ENCODE results near the gene CD151.

DNA sequence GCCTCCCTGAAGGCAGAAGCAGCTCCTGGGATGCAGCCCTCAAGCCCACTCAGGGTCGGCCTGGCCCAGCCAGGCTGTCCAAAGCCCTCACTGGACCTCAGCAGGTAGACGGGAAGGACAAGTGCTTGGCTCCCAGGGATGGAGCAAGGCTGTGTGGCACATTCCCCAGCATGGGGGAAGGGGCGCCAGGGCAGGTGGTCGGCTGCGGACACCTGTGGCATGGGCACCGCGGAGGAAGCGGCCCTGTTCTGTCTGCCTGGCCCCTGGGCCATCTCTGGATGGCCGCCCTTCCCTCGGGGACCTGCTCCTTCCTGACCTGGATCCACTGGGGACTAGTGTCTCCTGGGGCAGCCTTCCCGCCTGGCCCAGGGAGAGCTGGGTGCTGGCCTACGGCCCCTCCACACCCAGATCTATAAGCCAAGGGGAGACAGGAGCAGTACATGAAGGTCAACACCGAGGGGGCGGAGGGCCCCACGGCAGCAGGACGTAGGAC is 51.9 kb downstream of the CD151 start:
- TF ChIP-seq, protein P1, sequence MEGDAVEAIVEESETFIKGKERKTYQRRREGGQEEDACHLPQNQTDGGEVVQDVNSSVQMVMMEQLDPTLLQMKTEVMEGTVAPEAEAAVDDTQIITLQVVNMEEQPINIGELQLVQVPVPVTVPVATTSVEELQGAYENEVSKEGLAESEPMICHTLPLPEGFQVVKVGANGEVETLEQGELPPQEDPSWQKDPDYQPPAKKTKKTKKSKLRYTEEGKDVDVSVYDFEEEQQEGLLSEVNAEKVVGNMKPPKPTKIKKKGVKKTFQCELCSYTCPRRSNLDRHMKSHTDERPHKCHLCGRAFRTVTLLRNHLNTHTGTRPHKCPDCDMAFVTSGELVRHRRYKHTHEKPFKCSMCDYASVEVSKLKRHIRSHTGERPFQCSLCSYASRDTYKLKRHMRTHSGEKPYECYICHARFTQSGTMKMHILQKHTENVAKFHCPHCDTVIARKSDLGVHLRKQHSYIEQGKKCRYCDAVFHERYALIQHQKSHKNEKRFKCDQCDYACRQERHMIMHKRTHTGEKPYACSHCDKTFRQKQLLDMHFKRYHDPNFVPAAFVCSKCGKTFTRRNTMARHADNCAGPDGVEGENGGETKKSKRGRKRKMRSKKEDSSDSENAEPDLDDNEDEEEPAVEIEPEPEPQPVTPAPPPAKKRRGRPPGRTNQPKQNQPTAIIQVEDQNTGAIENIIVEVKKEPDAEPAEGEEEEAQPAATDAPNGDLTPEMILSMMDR (IDR thresholded peaks at IDR 0.05): no peak
- no peak for TF ChIP-seq POLR2A (IDR thresholded peaks at IDR 0.05)

All from esophagus squamous epithelium (tissue), 4 donors.